Esophagus squamous epithelium (tissue), 4 donors: Measurements from ENCODE around the gene ZNF830.

Source experiments
- POLR2A ChIP-seq, 4 donors: fragments of 450-650 bp; IDR thresholded peaks; one replicate each; pipeline ENCODE4 v1.6.1; 2017; ENCODE audit warnings: antibody characterized with exemption in 4 of 4, mild to moderate bottlenecking in 4 of 4, moderate library complexity in 3 of 4
- TF ChIP-seq, protein P1 (sequence below), 6 experiments: fragments of 450-650 bp in 4 of 6; fragments of 200-600 bp in 2 of 6; sonication (generic) in 2 of 6; IDR thresholded peaks; one replicate each; pipeline ENCODE4 v1.5.1; 2016 to 2019; ENCODE audit warnings: antibody characterized with exemption in 6 of 6, mild to moderate bottlenecking in 4 of 6, moderate library complexity in 4 of 6

GRCh38 chr17:34926661-34927060, 34.7 kb upstream of the ZNF830 start:
- TF ChIP-seq, protein P1, sequence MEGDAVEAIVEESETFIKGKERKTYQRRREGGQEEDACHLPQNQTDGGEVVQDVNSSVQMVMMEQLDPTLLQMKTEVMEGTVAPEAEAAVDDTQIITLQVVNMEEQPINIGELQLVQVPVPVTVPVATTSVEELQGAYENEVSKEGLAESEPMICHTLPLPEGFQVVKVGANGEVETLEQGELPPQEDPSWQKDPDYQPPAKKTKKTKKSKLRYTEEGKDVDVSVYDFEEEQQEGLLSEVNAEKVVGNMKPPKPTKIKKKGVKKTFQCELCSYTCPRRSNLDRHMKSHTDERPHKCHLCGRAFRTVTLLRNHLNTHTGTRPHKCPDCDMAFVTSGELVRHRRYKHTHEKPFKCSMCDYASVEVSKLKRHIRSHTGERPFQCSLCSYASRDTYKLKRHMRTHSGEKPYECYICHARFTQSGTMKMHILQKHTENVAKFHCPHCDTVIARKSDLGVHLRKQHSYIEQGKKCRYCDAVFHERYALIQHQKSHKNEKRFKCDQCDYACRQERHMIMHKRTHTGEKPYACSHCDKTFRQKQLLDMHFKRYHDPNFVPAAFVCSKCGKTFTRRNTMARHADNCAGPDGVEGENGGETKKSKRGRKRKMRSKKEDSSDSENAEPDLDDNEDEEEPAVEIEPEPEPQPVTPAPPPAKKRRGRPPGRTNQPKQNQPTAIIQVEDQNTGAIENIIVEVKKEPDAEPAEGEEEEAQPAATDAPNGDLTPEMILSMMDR (IDR thresholded peaks at IDR 0.05) = no peak
- TF ChIP-seq POLR2A (IDR thresholded peaks at IDR 0.05) = no peak
